Measurements from ENCODE around the gene ZNF787.

The ZNF787 gene

DNA sequence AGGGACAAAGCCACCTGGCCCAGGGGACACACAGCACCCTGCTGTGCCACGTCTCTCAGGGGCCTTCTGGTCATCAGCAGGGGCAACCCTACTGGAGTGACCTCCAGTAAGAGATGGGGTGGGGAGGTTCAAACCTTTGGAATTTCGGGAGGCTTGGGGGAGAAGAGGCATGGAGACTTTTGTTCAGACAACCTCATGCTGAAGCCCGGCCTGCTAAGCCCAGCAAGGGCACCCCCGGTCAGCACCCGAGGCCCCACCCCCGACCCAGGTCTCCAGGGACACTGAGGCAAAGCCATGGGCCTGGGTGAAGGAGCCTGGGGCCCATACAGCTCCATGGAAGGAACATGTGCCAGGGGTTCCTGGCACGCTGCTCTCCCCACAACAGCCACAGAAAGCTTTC, 23.3 kb downstream of the ZNF787 start:
- H3K4me1 ChIP-seq (ENCODE audit: low read length) = peaks cover 19% of the 10 kb centered on the region
- no peak for TF ChIP-seq EZH2phosphoT487 (IDR thresholded peaks at IDR 0.05; ENCODE audit: low read depth)
- TF ChIP-seq CTCF (IDR thresholded peaks at IDR 0.05; ENCODE audit: low read depth, low read length) = no peak
- H3K79me2 ChIP-seq (ENCODE audit: low read length) = peaks cover 83% of the 10 kb centered on the region
- H3K27me3 ChIP-seq (ENCODE audit: low read depth, low read length) = no peaks in the 10 kb centered on the region
- no peak overlapping the region for H3K4me3 ChIP-seq (ENCODE audit: low read length)
- no peak overlapping the region for H3K9ac ChIP-seq (ENCODE audit: low read length)
- peaks cover 15% of the 10 kb centered on the region for H4K20me1 ChIP-seq (ENCODE audit: insufficient read depth, low read length)
- H3K4me2 ChIP-seq (ENCODE audit: low read length) = no peak overlapping the region
- H3K9me3 ChIP-seq (ENCODE audit: insufficient read depth, low read length) = no peaks in the 10 kb centered on the region
- H3K36me3 ChIP-seq (replicated peaks; ENCODE audit: low read depth, low read length) = peaks cover 53% of the 10 kb centered on the region
- no peak overlapping the region for H3K27ac ChIP-seq (ENCODE audit: low read length)
- H2AFZ ChIP-seq (ENCODE audit: low read depth, low read length) = no peak overlapping the region

GRCh38 chr19:56097306-56097705, 23.8 kb downstream of the ZNF787 start:
- Histone ChIP-seq H3K27me3 (ENCODE audit: low read depth, low read length) (no peaks in the 10 kb centered on the region), H2AFZ (ENCODE audit: low read depth, low read length) (no peak overlapping the region), H3K36me3 (replicated peaks; ENCODE audit: low read depth, low read length) (peaks cover 52% of the 10 kb centered on the region), H3K79me2 (ENCODE audit: low read length) (peaks cover 83% of the 10 kb centered on the region), H3K4me3 (ENCODE audit: low read length) (no peak overlapping the region), H3K4me1 (ENCODE audit: low read length) (peaks cover 23% of the 10 kb centered on the region), H4K20me1 (ENCODE audit: insufficient read depth, low read length) (peaks cover 10% of the 10 kb centered on the region), H3K4me2 (ENCODE audit: low read length) (no peak overlapping the region), H3K9me3 (ENCODE audit: insufficient read depth, low read length) (no peaks in the 10 kb centered on the region), H3K9ac (ENCODE audit: low read length) (no peak overlapping the region), H3K27ac (ENCODE audit: low read length) (no peak overlapping the region)
- TF ChIP-seq EZH2phosphoT487 (IDR thresholded peaks at IDR 0.05; ENCODE audit: low read depth) (no peak), CTCF (IDR thresholded peaks at IDR 0.05; ENCODE audit: low read depth, low read length) (no peak)

DNA sequence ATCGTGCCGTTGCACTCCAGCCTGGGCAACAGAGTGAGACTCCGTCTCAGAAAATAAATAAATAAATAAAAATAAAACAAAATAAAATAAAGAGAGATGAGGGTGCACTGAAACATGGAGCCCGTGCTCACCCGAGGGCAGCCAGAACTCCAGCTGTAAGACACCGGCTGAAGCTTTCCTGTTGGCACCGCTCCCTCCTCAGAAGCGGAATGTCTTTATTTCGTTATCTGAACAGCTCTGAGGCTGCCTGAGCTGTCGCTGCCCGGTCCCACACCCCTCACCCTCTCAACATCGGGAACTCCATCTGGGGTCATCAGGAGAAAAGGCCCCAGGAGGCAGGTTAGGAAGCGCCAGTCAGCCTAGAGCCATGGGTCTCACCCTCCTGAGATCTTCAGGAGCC, 24.4 kb downstream of the ZNF787 start:
- H3K4me3 ChIP-seq (ENCODE audit: low read length) = no peak overlapping the region
- peaks cover 28% of the 10 kb centered on the region for H3K4me1 ChIP-seq (ENCODE audit: low read length)
- H3K79me2 ChIP-seq (ENCODE audit: low read length) = peaks cover 81% of the 10 kb centered on the region
- no peak overlapping the region for H3K4me2 ChIP-seq (ENCODE audit: low read length)
- H3K9me3 ChIP-seq (ENCODE audit: insufficient read depth, low read length) = no peaks in the 10 kb centered on the region
- H3K27me3 ChIP-seq (ENCODE audit: low read depth, low read length) = no peaks in the 10 kb centered on the region
- H3K27ac ChIP-seq (ENCODE audit: low read length) = no peak overlapping the region
- no peak for TF ChIP-seq EZH2phosphoT487 (IDR thresholded peaks at IDR 0.05; ENCODE audit: low read depth)
- TF ChIP-seq CTCF (IDR thresholded peaks at IDR 0.05; ENCODE audit: low read depth, low read length) = no peak
- no peak overlapping the region for H2AFZ ChIP-seq (ENCODE audit: low read depth, low read length)
- no peak overlapping the region for H3K9ac ChIP-seq (ENCODE audit: low read length)
- H3K36me3 ChIP-seq (replicated peaks; ENCODE audit: low read depth, low read length) = peaks cover 46% of the 10 kb centered on the region
- H4K20me1 ChIP-seq (ENCODE audit: insufficient read depth, low read length) = peaks cover 7% of the 10 kb centered on the region

- Histone ChIP-seq H3K4me1 (ENCODE audit: low read length) (peaks cover 50% of the 10 kb centered on the region), H3K4me2 (ENCODE audit: low read length) (no peak overlapping the region), H3K27ac (ENCODE audit: low read length) (peak overlapping the region; percentile 38), H4K20me1 (ENCODE audit: insufficient read depth, low read length) (peaks cover 7% of the 10 kb centered on the region), H2AFZ (ENCODE audit: low read depth, low read length) (no peak overlapping the region), H3K9ac (ENCODE audit: low read length) (no peak overlapping the region), H3K4me3 (ENCODE audit: low read length) (no peak overlapping the region), H3K36me3 (replicated peaks; ENCODE audit: low read depth, low read length) (peaks cover 56% of the 10 kb centered on the region), H3K79me2 (ENCODE audit: low read length) (peaks cover 82% of the 10 kb centered on the region), H3K9me3 (ENCODE audit: insufficient read depth, low read length) (no peaks in the 10 kb centered on the region), H3K27me3 (ENCODE audit: low read depth, low read length) (no peaks in the 10 kb centered on the region)
- TF ChIP-seq CTCF (IDR thresholded peaks at IDR 0.05; ENCODE audit: low read depth, low read length) (no peak), EZH2phosphoT487 (IDR thresholded peaks at IDR 0.05; ENCODE audit: low read depth) (no peak)
Measured at GRCh38 chr19:56094449-56094848, 26.6 kb downstream of the ZNF787 start.

Data from OCI-LY3 (cell line).